ENCODE measurements around the gene ENOX1.

The ENOX1 gene

GRCh38 chr13:43166644-43167457 is 619.9 kb downstream of the ENOX1 start:
- no peak for DNase-seq

Measured in amygdala (tissue), 56 donors.